GM12865 (cell line): Measurements from ENCODE around the gene AGBL4.

Source experiments
- DNase-seq: peaks from one replicate; pipeline ENCODE4 v3.0.0; 2010; ENCODE audit warnings: low read depth
- H3K4me3 ChIP-seq: 2 replicates; pipeline ENCODE4 v1.5.1; 2011; ENCODE audit warnings: mild to moderate bottlenecking, low read depth, low read length, control low read depth
- TF ChIP-seq, protein P1 (sequence below): IDR thresholded peaks from 2 replicates; pipeline ENCODE4 v1.5.1; 2011; ENCODE audit warnings: low read length, control low read depth, low read depth, inconsistent platforms; ENCODE audit not compliant: insufficient read depth; ENCODE audit errors: missing control alignments

Gene AGBL4

DNA sequence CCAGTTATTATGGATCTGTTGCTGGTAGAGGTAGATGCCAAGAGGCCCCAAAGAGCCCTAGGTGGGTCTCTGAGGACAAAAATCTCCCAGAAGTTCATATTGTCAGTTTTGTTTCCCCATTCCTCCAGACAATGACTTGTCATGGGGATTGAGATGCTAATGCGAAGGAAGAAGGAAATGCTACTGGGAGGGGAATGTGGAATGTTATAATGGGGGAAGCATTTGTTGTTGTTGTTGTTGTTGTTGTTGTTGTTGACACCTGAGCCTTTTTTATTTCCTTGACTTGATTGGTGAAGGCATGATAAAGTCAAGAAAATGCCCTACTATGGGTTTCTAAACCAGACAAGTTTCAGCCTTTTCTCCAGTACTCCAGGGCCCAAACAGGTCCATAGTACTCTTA is 1356.0 kb downstream of the AGBL4 start:
- H3K4me3 ChIP-seq = no peak overlapping the region
- no peak for DNase-seq
- TF ChIP-seq, protein P1, sequence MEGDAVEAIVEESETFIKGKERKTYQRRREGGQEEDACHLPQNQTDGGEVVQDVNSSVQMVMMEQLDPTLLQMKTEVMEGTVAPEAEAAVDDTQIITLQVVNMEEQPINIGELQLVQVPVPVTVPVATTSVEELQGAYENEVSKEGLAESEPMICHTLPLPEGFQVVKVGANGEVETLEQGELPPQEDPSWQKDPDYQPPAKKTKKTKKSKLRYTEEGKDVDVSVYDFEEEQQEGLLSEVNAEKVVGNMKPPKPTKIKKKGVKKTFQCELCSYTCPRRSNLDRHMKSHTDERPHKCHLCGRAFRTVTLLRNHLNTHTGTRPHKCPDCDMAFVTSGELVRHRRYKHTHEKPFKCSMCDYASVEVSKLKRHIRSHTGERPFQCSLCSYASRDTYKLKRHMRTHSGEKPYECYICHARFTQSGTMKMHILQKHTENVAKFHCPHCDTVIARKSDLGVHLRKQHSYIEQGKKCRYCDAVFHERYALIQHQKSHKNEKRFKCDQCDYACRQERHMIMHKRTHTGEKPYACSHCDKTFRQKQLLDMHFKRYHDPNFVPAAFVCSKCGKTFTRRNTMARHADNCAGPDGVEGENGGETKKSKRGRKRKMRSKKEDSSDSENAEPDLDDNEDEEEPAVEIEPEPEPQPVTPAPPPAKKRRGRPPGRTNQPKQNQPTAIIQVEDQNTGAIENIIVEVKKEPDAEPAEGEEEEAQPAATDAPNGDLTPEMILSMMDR = no peak

DNA sequence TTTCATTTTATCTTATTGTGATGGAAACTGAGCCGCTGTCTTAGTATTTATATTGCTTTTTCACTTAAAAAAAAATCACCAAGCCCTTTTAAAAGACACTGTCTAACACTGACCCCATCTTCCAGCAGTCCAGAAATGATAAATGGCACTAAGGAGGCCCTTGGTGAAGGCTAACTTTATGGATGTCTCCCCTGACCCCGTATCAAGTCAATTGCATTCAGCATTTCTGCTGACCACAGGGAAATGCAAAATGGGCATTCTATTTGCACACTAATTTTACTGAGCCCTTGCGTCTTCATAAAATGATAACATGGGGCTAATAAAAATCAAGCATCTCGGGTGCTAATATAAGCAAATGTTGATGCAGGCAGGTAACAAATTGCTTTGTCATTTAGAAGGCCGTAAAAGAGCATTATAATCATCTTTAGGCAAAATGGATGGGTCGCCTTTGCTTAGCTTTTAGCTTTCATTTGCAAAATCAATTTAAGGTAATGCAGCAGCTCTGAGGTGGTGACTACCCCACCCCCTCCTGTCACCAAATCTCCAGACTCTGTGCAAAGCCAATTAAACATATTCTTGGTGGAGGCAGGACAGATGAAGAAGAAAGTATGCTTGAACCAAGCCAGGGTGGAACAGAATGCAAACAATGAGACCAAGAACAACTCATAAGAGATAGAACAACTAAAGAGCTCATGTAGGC is 1357.9 kb downstream of the AGBL4 start:
- H3K4me3 ChIP-seq = no peak overlapping the region
- no peak for DNase-seq
- TF ChIP-seq, protein P1 = no peak

DNA sequence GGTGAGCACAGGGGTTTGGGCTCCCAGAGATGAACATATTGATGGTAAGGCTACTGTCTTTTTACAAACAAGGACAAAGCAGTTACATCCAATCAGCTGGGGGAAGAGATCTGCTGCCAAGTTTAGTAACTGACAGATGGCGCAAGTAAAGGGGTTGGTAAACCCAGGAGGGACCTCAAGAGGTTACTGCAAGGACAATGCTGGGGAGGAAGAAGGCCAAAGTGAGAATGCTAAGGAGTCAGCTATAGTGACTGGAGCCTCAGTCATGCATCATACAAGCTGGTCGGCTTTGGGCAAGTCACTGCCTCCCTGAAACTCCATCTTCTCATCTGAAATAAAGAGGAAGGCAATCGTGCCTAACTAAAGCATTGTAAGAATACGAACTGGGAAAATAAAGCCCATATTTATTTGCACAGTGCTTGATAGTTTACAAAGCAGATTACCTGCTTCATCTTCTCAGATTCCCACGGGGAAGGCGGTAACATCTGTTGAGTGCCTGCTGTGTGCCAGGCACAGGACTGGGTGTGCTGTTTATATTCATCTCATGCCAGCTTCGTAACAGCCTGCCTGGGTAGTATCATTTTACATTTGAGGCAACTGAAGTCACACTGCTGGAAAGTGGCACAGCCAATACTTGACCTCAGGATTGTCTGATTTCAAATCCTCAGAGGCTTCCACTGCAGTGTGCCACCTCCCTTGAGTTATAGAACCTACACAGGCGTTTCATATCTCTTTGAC is 1361.9 kb downstream of the AGBL4 start:
- H3K4me3 ChIP-seq = no peak overlapping the region
- TF ChIP-seq, protein P1 = no peak
- DNase-seq = no peak

DNA sequence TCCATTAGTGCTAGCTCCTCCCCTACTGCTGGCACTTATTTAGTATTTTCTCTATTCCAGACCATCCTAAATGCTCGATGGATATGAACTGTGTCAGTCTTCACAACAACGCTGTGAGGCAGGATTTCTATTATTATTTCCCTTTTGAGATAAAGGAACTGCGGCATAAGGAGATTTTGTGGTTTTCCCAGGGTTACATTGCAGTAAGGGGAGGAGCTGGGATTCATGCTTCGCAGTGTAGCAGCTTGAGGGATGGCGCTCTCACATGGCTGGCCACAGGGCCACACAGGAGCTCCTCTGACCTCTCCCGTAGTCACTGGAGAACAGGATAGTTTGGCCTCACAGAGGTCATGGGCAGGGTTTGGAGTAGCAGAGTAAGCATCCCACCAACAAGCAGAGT is 1364.0 kb downstream of the AGBL4 start:
- no peak for DNase-seq
- H3K4me3 ChIP-seq = no peak overlapping the region
- TF ChIP-seq, protein P1 = no peak

DNA sequence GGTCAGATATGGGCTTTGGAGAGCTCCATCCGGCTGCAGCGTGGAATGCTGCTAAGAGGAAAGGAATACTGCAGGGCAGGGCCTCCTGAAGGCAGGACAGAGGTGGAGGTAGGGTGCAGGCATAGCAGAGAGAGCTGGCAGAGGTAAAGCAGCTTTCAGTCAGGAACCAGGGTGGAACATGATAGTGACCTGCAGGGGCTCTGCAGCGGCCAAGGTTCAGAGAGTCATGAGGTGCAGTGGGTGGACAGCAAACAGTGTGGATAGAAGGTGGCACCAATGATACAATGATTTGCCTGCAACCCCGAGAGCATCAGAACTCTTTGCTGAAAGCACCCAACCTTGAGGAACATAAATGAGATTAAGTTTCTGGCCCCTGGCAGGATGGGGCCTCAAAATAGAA is 1366.3 kb downstream of the AGBL4 start:
- DNase-seq = no peak

DNA sequence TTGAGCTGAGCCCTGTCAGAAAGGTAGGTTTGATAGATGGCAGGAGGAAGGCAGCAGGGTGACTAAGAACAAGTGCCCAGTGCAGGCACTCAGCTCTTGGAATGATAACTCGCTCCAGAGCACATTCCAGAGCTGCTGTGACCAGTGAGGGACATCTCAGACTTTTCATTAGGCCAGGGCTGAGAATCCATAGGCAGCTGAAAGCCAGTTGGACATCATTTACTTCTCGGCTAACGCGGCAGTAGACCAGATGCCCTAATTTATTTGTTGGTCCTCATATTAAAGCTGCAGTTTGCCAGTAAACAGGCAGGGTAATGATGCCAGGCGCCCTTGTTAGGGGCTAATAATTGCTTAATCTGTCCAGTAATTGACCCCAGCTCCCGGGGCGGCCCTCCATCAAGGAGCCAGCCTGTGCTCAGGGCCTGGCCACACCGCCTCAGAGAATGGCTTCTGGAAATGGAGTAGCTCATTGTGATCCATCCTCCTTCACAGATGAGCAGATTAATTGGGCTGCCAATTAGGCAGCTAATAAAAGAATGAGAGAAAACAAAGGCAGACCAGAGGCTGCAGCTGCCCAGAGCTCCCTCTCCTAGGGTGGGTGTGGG is 1369.0 kb downstream of the AGBL4 start:
- DNase-seq = no peak
- H3K4me3 ChIP-seq = no peak overlapping the region
- TF ChIP-seq, protein P1 = no peak

More for the DNA sequence above, 1366.3 kb downstream of the AGBL4 start:
- no peak overlapping the region for H3K4me3 ChIP-seq
- TF ChIP-seq, protein P1 = no peak
